Fibroblast of lung (primary cell): ENCODE measurements around the gene PSAP. TPM values are rescaled to one million over a fixed set of nuclear protein-coding genes. Genes with fewer than 3 reads are reported as not detected.
A peak's percentile ranks its signal among the peaks of the same experiment; 100 is the strongest.

Experiments used
- DNase-seq, 2 donors: peaks; one replicate each; pipeline versions ENCODE4 v3.0.0 to v3.0.0-alpha.2; 2010; ENCODE audit warnings: low read depth in 2 of 2
- H2AFZ ChIP-seq: 2 replicates; pipeline ENCODE4 v1.5.1; 2012; ENCODE audit warnings: low read length, control low read depth, inconsistent platforms
- H3K27ac ChIP-seq: 2 replicates; pipeline ENCODE4 v1.5.1; 2011; ENCODE audit warnings: low read length, control low read depth; ENCODE audit not compliant: insufficient read depth
- H3K27me3 ChIP-seq: 2 replicates; pipeline ENCODE4 v1.5.1; 2011; ENCODE audit warnings: mild to moderate bottlenecking, low read length; ENCODE audit not compliant: control insufficient read depth, insufficient read depth
- H3K36me3 ChIP-seq: 2 replicates; pipeline ENCODE4 v1.5.1; 2011; ENCODE audit warnings: low read length; ENCODE audit not compliant: control insufficient read depth, insufficient read depth
- H3K4me1 ChIP-seq: 2 replicates; pipeline ENCODE4 v1.5.1; 2011; ENCODE audit warnings: low read length; ENCODE audit not compliant: control insufficient read depth, insufficient read depth; ENCODE audit errors: extremely low read depth
- H3K4me2 ChIP-seq: 2 replicates; pipeline ENCODE4 v1.5.1; 2011; ENCODE audit warnings: low read length, control low read depth; ENCODE audit not compliant: insufficient read depth; ENCODE audit errors: extremely low read depth
- H3K4me3 ChIP-seq, 4 experiments: fragments of 200-600 bp in 1 of 4; sonication (generic) in 1 of 4; replicated peaks in 1 of 4; 2 replicates each; pipeline ENCODE4 v1.5.1; 2011 to 2016; ENCODE audit warnings: low read length in 4 of 4, low read depth in 3 of 4, mild to moderate bottlenecking in 3 of 4, control low read depth in 2 of 4, inconsistent platforms in 1 of 4, mixed read lengths in 1 of 4; ENCODE audit not compliant: insufficient read depth in 1 of 4; ENCODE audit errors: control extremely low read depth in 1 of 4
- H3K79me2 ChIP-seq: 2 replicates; pipeline ENCODE4 v1.5.1; 2012; ENCODE audit warnings: mild to moderate bottlenecking, low read length, inconsistent platforms; ENCODE audit not compliant: control insufficient read depth, insufficient read depth
- H3K9ac ChIP-seq: 2 replicates; pipeline ENCODE4 v1.5.1; 2011; ENCODE audit warnings: mild to moderate bottlenecking, low read length, control low read depth; ENCODE audit not compliant: insufficient read depth
- H3K9me3 ChIP-seq: 2 replicates; pipeline ENCODE4 v1.5.1; 2012; ENCODE audit warnings: low read depth, low read length; ENCODE audit not compliant: control insufficient read depth, insufficient read depth
- H4K20me1 ChIP-seq: 2 replicates; pipeline ENCODE4 v1.5.1; 2011; ENCODE audit warnings: low read length; ENCODE audit not compliant: control insufficient read depth, insufficient read depth; ENCODE audit errors: extremely low read depth
- EZH2 ChIP-seq: IDR thresholded peaks from 2 replicates; pipeline ENCODE4 v1.5.1; 2012; ENCODE audit warnings: low read length, control low read depth, mild to moderate bottlenecking; ENCODE audit errors: missing control alignments
- polyA plus RNA-seq, 2 donors: library from polyadenylated mRNA; depleted of rRNA in 1 of 2; stranded (reverse) in 1 of 2; unstranded in 1 of 2; fragments of >200 nt; gene quantifications; 2 replicates each; pipeline ENCODE4 v1.2.1, GENCODE V29; 2011 to 2012; ENCODE audit warnings: missing spikeins in 1 of 2
- total RNA-seq: library from RNA; depleted of rRNA; stranded (reverse); fragments of >200 nt; gene quantifications from 2 replicates; pipeline ENCODE4 v1.2.1, GENCODE V29; 2014
- TF ChIP-seq, protein P1 (sequence below), 2 donors: IDR thresholded peaks in 1 of 2; conservative IDR thresholded peaks in 1 of 2; 1 replicate in 1 of 2; 2 replicates in 1 of 2; pipeline ENCODE4 v1.5.1; 2011 to 2012; ENCODE audit warnings: low read length in 2 of 2, control low read depth in 1 of 2, inconsistent platforms in 1 of 2, low read depth in 1 of 2, mild to moderate bottlenecking in 1 of 2

PSAP gene
- total and polyA plus RNA-seq, 2 donors (not counting 1 experiment from before 2014, with no cell fraction given): 1,180 to 1,566 TPM

DNA sequence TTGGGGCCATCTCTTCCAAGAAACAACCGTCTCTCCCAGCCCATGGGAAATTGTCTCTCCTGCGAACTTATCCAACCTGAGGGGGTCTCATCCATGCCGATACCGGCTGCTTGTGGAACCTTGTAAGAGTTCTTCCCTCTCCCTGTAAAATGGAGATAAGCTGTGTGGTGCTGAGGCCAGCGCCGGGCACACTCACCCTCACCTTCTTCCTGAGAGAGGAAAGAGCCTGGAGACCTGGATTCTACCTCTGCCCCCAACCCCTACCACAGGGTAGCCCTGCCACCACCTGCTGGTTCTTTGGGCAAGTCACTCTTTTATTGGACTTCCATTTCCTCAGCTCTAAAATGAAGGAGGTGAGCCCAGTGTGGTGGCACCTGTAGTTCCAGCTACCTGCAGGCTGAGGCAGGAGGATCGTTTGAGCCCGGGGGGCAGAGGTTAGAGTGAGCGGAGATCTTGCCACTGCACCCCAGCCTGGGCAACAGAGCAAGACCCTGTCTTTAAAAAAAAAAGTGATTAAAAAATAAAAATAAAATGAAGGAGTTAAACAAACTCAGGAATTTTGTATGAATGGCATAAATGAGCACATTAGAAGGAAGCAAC, 38.4 kb upstream of the PSAP start:
- Histone ChIP-seq H3K4me1 (no peaks in the 10 kb centered on the region), H2AFZ (peak overlapping the region; percentile 55), H3K36me3 (no peaks in the 10 kb centered on the region), H3K4me2 (peak overlapping the region; percentile 88), H4K20me1 (no peaks in the 10 kb centered on the region), H3K79me2 (no peaks in the 10 kb centered on the region), H3K9me3 (no peaks in the 10 kb centered on the region), H3K27me3 (no peaks in the 10 kb centered on the region), H3K4me3 (peak overlapping the region; percentile 57 to 65 (median 62)), H3K9ac (peak overlapping the region; percentile 55), H3K27ac (peak overlapping the region; percentile 63)
- no peak for TF ChIP-seq EZH2
- TF ChIP-seq, protein P1, sequence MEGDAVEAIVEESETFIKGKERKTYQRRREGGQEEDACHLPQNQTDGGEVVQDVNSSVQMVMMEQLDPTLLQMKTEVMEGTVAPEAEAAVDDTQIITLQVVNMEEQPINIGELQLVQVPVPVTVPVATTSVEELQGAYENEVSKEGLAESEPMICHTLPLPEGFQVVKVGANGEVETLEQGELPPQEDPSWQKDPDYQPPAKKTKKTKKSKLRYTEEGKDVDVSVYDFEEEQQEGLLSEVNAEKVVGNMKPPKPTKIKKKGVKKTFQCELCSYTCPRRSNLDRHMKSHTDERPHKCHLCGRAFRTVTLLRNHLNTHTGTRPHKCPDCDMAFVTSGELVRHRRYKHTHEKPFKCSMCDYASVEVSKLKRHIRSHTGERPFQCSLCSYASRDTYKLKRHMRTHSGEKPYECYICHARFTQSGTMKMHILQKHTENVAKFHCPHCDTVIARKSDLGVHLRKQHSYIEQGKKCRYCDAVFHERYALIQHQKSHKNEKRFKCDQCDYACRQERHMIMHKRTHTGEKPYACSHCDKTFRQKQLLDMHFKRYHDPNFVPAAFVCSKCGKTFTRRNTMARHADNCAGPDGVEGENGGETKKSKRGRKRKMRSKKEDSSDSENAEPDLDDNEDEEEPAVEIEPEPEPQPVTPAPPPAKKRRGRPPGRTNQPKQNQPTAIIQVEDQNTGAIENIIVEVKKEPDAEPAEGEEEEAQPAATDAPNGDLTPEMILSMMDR (conservative IDR thresholded peaks at IDR 0.05 in 1 of 2, IDR thresholded peaks at IDR 0.05 in 1 of 2; ENCODE audit: low read depth in 1 of 2, low read length in 2 of 2): no peak
- no peak for DNase-seq

- Histone ChIP-seq H3K27ac (peak overlapping the region; percentile 63), H4K20me1 (no peaks in the 10 kb centered on the region), H2AFZ (peak overlapping the region; percentile 73), H3K4me2 (peak overlapping the region; percentile 88), H3K79me2 (no peaks in the 10 kb centered on the region), H3K4me3 (peak overlapping the region; percentile 57 to 65 (median 62)), H3K36me3 (no peaks in the 10 kb centered on the region), H3K27me3 (no peaks in the 10 kb centered on the region), H3K4me1 (no peaks in the 10 kb centered on the region), H3K9me3 (no peaks in the 10 kb centered on the region), H3K9ac (peak overlapping the region; percentile 68)
- TF ChIP-seq EZH2: no peak
- TF ChIP-seq, protein P1 (conservative IDR thresholded peaks at IDR 0.05 in 1 of 2, IDR thresholded peaks at IDR 0.05 in 1 of 2; ENCODE audit: low read depth in 1 of 2, low read length in 2 of 2): no peak
- DNase-seq: peak; percentile 85 to 95
Measured at GRCh38 chr10:71888623-71889387, 37.8 kb upstream of the PSAP start.

GRCh38 chr10:71888248-71888622, 37.2 kb upstream of the PSAP start:
- peak overlapping the region; percentile 68 for H3K9ac ChIP-seq
- peak overlapping the region; percentile 73 for H2AFZ ChIP-seq

More at GRCh38 chr10:71888248-71888622, 37.2 kb upstream of the PSAP start:
- no peaks in the 10 kb centered on the region for H3K9me3 ChIP-seq
- no peaks in the 10 kb centered on the region for H3K4me1 ChIP-seq
- peak overlapping the region; percentile 88 for H3K4me2 ChIP-seq
- H3K27me3 ChIP-seq: no peaks in the 10 kb centered on the region
- peak overlapping the region; percentile 57 to 65 (median 62) for H3K4me3 ChIP-seq
- H4K20me1 ChIP-seq: no peaks in the 10 kb centered on the region
- no peaks in the 10 kb centered on the region for H3K36me3 ChIP-seq
- peak overlapping the region; percentile 63 for H3K27ac ChIP-seq
- H3K79me2 ChIP-seq: no peaks in the 10 kb centered on the region
- DNase-seq: no peak
- no peak for TF ChIP-seq EZH2
- TF ChIP-seq, protein P1 (conservative IDR thresholded peaks at IDR 0.05 in 1 of 2, IDR thresholded peaks at IDR 0.05 in 1 of 2; ENCODE audit: low read depth in 1 of 2, low read length in 2 of 2): no peak
